A549 (cell line): ENCODE measurements around the gene CDA. TPM values are rescaled to one million over a fixed set of nuclear protein-coding genes. Genes with fewer than 3 reads are reported as not detected.

Experiments
- ATAC-seq, 2 experiments: fragments of 200-7000 bp in 1 of 2; fragments of >200 bp in 1 of 2; cut with Nextera tagmentation in 1 of 2; cut with Tn5 transposase in 1 of 2; 3 replicates each; pipeline versions ENCODE4 v1.8.0 to v1.9.1; 2018 to 2020; ENCODE audit warnings: mild to moderate bottlenecking in 1 of 2, moderate library complexity in 1 of 2
- CTCF ChIA-PET: fragments of 300-600 bp; sonication (Branson Sonifier 250); formaldehyde crosslinking; extraction: SDS; loops from one replicate; lab custom pipeline; 2021; ENCODE audit warnings: antibody characterized with exemption, inconsistent platforms; lab: Yijun Ruan, JAX
- POLR2A ChIA-PET: fragments of 350-600 bp; formaldehyde crosslinking; extraction: SDS; loops from one replicate; lab custom pipeline; 2021; ENCODE audit warnings: antibody characterized with exemption, inconsistent platforms; lab: Yijun Ruan, JAX
- DNase-seq, 2 experiments: peaks; one replicate each; pipeline versions ENCODE4 v3.0.0 to v3.0.0-alpha.2; 2011 to 2016; ENCODE audit warnings: low read depth in 1 of 2, low spot score in 1 of 2
- FAIRE-seq: peaks from 2 replicates; lab custom pipeline; 2011; peaks lifted over from hg19 to GRCh38; lab: Jason Lieb, UNC
- H3K27ac ChIP-seq, 2 experiments: fragments of >200 bp; sonication (Bioruptor Twin); formaldehyde crosslinking; 3 replicates each; pipeline ENCODE4 v1.5.1; 2016 to 2017
- H3K4me1 ChIP-seq: fragments of >200 bp; sonication (Bioruptor Twin); formaldehyde crosslinking; 3 replicates; pipeline ENCODE4 v1.6.1; 2016
- H3K4me2 ChIP-seq: fragments of >200 bp; sonication (Bioruptor Twin); formaldehyde crosslinking; 3 replicates; pipeline ENCODE4 v1.6.1; 2016
- H3K4me3 ChIP-seq: fragments of >200 bp; sonication (Bioruptor Twin); formaldehyde crosslinking; 3 replicates; pipeline ENCODE4 v1.5.1; 2016
- H3K9me3 ChIP-seq: fragments of >200 bp; sonication (Bioruptor Twin); formaldehyde crosslinking; 3 replicates; pipeline ENCODE4 v1.6.1; 2016
- BHLHE40 ChIP-seq: IDR thresholded peaks from 2 replicates; pipeline ENCODE4 v1.6.1; 2012; ENCODE audit warnings: low read depth, low read length, inconsistent platforms
- WGBS: methylation state at CpG from one replicate; pipeline ENCODE4 v1.1.6; 2017; ENCODE audit errors: missing lambda C conversion rate; 5-methylcytosine and 5-hydroxymethylcytosine counted together
- polyA plus RNA-seq, 4 experiments: library from polyadenylated mRNA; depleted of rRNA in 3 of 4; stranded (reverse); fragments of >200 nt; fragmentation: RNase III in 1 of 4; extraction: RNeasy Plus Mini Kit Qiagen cat#74134 plus additional on column Dnase treatment in 1 of 4; gene quantifications; 2 replicates in 3 of 4; 3 replicates in 1 of 4; pipeline ENCODE4 v1.2.3, GENCODE V29; 2011 to 2017
- TF ChIP-seq, protein P1 (sequence below): fragments of 450-650 bp; IDR thresholded peaks from 2 replicates; pipeline ENCODE4 v1.6.1; 2014; ENCODE audit warnings: antibody characterized with exemption

CDA gene
- polyA plus RNA-seq, 2 of the 4 experiments (the other 2 are of a cell fraction) = 11.2 to 44.6 TPM

DNA sequence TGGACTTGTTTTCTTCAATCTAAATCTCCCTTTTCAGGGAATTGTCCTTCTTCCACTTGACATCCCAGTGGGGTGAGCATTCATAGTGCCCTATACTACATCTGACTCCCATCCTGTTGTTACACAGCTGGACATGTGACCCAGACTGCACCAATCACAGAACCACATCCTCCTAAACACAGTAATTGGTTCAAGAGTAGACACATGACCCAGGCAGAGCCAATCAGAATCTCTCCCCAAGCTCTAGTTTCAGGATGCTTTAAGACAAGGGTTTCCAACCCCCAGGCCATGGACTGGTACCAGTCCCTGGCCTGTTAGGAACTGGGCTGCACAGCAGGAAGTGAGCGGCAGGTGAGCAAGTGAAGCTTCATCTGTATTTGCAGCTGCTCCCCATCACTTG, 77.9 kb downstream of the CDA start:
- Histone ChIP-seq H3K9me3 (no peaks in the 10 kb centered on the region), H3K4me2 (no peak overlapping the region), H3K4me3 (no peak overlapping the region), H3K27ac (no peak overlapping the region), H3K4me1 (peaks cover 6% of the 10 kb centered on the region; the same call in 1 of the 3 replicates)
- FAIRE-seq (no peak), ATAC-seq (peak in 1 of 2 experiments; percentile 63; a peak in 3 of 6 replicates), DNase-seq (peak; percentile 41 to 46)
- POLR2A ChIA-PET = no interaction called here
- CTCF ChIA-PET = interaction anchor here (0.7 to 1.1 kb wide), 3 partner anchors 92 to 454 kb away, joined by 3 to 6 read pairs (median 3); no protein-coding TSS in a partner anchor
- WGBS = no CpG with 5 or more reads among the region's 1 CpG
- TF ChIP-seq, protein P1, sequence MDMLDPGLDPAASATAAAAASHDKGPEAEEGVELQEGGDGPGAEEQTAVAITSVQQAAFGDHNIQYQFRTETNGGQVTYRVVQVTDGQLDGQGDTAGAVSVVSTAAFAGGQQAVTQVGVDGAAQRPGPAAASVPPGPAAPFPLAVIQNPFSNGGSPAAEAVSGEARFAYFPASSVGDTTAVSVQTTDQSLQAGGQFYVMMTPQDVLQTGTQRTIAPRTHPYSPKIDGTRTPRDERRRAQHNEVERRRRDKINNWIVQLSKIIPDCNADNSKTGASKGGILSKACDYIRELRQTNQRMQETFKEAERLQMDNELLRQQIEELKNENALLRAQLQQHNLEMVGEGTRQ = peak; percentile 89
- TF ChIP-seq BHLHE40 = no peak

Other genes with a start within 250 kb of the CDA start
- gene CAMK2N1, start 102.9 kb upstream of the CDA start, polyA plus RNA-seq (2011; rRNA removed) = 38.9 and 49.7 TPM in 2 replicates
- 35.8 to 56.4 TPM (median 55.1 TPM) in 3 replicates for gene CAMK2N1, start 102.9 kb upstream of the CDA start, polyA plus RNA-seq (2017; fragmentation: RNase III; extraction: RNeasy Plus Mini Kit Qiagen cat#74134 plus additional on column Dnase treatment)
- 20.0 and 22.9 TPM in 2 replicates for gene MUL1, start 80.9 kb upstream of the CDA start, polyA plus RNA-seq (2011; rRNA removed)
- 21.4 to 24.5 TPM (median 24.1 TPM) in 3 replicates for gene MUL1, start 80.9 kb upstream of the CDA start, polyA plus RNA-seq (2017; fragmentation: RNase III; extraction: RNeasy Plus Mini Kit Qiagen cat#74134 plus additional on column Dnase treatment)
- 0.53 and 0.76 TPM in 2 replicates for gene FAM43B, start 36.5 kb upstream of the CDA start, polyA plus RNA-seq (2011; rRNA removed)
- 4.1 to 7.1 TPM (median 6.9 TPM) in 3 replicates for gene FAM43B, start 36.5 kb upstream of the CDA start, polyA plus RNA-seq (2017; fragmentation: RNase III; extraction: RNeasy Plus Mini Kit Qiagen cat#74134 plus additional on column Dnase treatment)
- 18.9 and 19.9 TPM in 2 replicates for gene PINK1, start 44.4 kb downstream of the CDA start, polyA plus RNA-seq (2011; rRNA removed)
- 41.5 to 53.3 TPM (median 51.4 TPM) in 3 replicates for gene PINK1, start 44.4 kb downstream of the CDA start, polyA plus RNA-seq (2017; fragmentation: RNase III; extraction: RNeasy Plus Mini Kit Qiagen cat#74134 plus additional on column Dnase treatment)
- gene DDOST, start 72.3 kb downstream of the CDA start, polyA plus RNA-seq (2011; rRNA removed) = 231 and 258 TPM in 2 replicates
- 154 to 158 TPM (median 156 TPM) in 3 replicates for gene DDOST, start 72.3 kb downstream of the CDA start, polyA plus RNA-seq (2017; fragmentation: RNase III; extraction: RNeasy Plus Mini Kit Qiagen cat#74134 plus additional on column Dnase treatment)
- 0.78 and 1.0 TPM in 2 replicates for gene KIF17, start 128.9 kb downstream of the CDA start, polyA plus RNA-seq (2011; rRNA removed)
- 0.75 to 1.1 TPM (median 1.0 TPM) in 3 replicates for gene KIF17, start 128.9 kb downstream of the CDA start, polyA plus RNA-seq (2017; fragmentation: RNase III; extraction: RNeasy Plus Mini Kit Qiagen cat#74134 plus additional on column Dnase treatment)
- gene SH2D5, start 143.6 kb downstream of the CDA start, polyA plus RNA-seq (2011; rRNA removed) = 3.1 and 3.2 TPM in 2 replicates
- gene SH2D5, start 143.6 kb downstream of the CDA start, polyA plus RNA-seq (2017; fragmentation: RNase III; extraction: RNeasy Plus Mini Kit Qiagen cat#74134 plus additional on column Dnase treatment) = 7.2 to 10.3 TPM (median 7.4 TPM) in 3 replicates
- gene HP1BP3, start 198.2 kb downstream of the CDA start, polyA plus RNA-seq (2011; rRNA removed) = 187 and 214 TPM in 2 replicates
- 159 to 181 TPM (median 169 TPM) in 3 replicates for gene HP1BP3, start 198.2 kb downstream of the CDA start, polyA plus RNA-seq (2017; fragmentation: RNase III; extraction: RNeasy Plus Mini Kit Qiagen cat#74134 plus additional on column Dnase treatment)